IPS DF 19.7 (cell line): ENCODE results near the gene PLPP1.
A peak's percentile ranks its signal among the peaks of the same experiment; 100 is the strongest.
"Not testable (repeated sequence)": the region's sequence is repeated elsewhere in the genome, so short reads cannot be mapped to it uniquely, and the experiment has no call there.

Source experiments
- DNase-seq: peaks from one replicate; pipeline ENCODE4 v3.0.0-alpha.2; 2013; ENCODE audit warnings: low read depth, low spot score

PLPP1 gene

GRCh38 chr5:55505711-55506110, 29.1 kb downstream of the PLPP1 start:
- not testable (repeated sequence) for DNase-seq

DNA sequence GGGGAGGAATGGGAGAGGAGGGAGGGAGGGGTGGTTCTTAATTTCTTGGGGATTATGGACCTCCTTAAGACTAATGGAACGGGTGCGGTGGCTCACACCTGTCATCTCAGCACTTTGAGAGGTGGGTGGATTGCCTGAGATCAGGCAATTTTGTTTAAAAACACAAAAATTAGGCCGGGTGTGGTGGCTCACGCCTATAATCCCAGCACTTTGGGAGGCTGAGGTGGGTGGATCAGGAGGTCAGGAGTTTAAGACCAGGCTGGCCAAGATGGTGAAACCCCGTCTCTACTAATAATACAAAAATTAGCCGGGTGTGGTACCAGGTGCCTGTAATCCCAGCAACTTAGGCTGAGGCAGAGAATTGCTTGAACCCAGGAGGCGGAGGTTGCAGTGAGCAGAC, 30.8 kb downstream of the PLPP1 start:
- DNase-seq, result not testable (repeated sequence)

DNA sequence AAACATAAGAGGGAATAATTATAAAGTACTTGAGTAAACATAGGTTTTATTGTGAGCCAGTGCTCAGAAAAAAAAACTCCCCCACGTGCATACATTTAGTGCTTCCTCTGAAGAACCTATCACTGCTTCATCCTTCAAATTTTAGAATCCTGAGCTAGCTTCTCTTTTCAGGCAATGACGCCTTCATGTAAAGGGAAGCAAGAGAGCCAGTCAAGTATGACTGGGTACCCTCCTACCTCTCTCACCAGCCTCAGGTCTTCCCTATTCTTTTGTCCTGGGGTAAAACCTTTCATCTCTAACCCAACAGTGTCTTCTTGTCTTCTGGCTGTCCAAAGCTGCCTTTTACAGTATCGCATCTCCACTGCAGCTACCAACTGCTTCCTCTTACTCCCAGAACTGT, 32.0 kb downstream of the PLPP1 start:
- no peak for DNase-seq

DNA sequence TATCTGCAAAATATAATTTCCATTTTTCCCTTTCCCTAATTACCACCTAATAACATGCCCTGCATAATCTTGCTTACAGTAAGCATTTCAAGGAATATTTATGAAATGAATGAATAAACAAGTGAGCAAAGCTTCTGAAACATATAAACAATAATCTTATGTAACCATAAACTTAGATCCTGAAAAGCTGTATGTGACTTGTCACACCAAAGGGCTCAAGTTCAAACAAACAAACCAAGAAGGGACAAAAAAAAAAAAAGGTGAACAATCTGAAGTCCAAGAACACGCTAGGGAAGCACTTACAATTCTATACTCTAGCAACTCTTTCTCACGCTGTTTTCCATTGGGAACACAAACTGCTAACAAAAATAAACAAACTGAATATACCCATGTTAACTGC, 36.3 kb downstream of the PLPP1 start:
- DNase-seq, result no peak

GRCh38 chr5:55497712-55498111, 37.1 kb downstream of the PLPP1 start:
- no peak for DNase-seq

GRCh38 chr5:55495216-55495615, 39.5 kb downstream of the PLPP1 start:
- DNase-seq, result no peak

GRCh38 chr5:55492449-55492848, 42.3 kb downstream of the PLPP1 start:
- no peak for DNase-seq

- peak; percentile 61 for DNase-seq
These were observed 49.7 kb downstream of the PLPP1 start for GRCh38 chr5:55485073-55485472.

GRCh38 chr5:55484531-55484930, 50.2 kb downstream of the PLPP1 start:
- DNase-seq, result peak; percentile 91

DNA sequence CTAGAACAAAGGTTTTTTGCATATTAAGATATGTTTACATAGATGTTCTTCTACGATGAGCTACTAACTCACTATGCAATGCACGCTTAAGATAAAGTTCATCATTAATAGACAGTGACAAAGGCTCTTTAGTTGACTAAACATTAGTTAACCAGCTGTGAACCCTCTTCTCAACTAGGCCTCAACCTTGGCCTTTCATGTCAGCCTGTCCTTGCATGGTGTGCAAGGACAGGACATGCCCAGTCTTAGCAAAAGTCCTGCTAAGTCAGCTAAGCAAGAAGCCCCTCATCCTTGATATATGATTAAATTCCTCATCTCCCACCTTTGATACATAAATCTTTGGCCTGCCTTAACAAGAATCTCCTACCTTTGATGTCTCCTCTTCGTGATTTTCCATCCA, 50.9 kb downstream of the PLPP1 start:
- no peak for DNase-seq

- DNase-seq, result no peak
These were observed 53.4 kb downstream of the PLPP1 start for GRCh38 chr5:55481293-55481855.

DNA sequence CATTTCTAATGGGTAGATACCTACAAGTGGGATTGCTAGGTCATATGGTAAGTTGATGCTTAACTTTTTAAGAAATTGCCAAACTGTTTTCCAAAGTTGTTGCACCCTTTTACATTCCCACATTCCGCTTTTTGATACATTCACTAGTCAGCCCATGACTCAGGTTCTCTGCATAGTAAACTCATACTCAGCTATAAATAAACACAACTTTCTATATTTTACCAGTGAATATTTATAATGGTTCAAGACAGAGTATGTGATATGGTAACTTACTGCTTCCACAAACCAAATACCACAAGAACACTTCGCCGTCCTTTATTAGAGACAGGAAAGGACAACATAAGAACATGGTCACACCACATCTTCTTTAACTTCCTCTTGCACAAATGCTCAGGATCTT, 54.0 kb downstream of the PLPP1 start:
- DNase-seq, result no peak

DNA sequence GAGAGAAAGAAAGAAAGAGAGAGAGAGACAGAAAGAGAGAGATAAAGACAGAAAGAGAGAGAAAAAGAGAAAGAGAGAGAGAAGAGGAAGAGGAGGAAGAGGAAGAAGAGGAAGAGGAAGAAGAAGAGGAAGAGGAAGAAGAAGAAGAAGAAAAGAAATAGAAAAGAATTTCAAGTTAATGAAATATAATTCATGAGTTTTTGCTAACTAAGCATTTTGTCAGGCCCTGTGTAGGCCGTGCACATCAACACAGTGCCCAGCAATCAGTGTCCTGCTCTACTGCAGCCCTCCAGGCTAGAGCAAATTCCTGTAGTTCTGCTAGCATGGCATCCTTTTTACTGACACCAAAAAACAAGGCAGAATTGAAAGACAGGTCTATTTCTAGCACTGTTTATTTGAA, 62.1 kb downstream of the PLPP1 start:
- no peak for DNase-seq

DNA sequence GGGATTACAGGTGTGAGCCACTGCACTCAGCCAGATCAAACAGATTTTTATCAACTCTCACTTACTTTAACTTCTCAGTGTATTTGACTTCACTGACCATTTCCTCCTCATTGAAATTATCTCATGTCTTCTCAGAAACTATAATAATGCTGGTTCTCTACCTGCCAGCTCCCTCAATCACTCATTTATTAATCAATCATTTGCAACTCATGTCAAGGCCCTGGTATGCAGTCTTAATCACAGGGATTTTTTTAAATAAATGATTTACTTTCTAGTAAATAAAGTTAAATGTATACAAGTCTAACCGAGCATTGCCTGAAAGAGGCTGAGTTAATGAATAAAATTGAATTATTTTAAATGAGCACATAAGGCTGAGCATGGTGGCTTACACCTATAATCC, 63.3 kb downstream of the PLPP1 start:
- DNase-seq, result no peak

- DNase-seq, result no peak
These were observed 64.5 kb downstream of the PLPP1 start for GRCh38 chr5:55470282-55470681.

DNA sequence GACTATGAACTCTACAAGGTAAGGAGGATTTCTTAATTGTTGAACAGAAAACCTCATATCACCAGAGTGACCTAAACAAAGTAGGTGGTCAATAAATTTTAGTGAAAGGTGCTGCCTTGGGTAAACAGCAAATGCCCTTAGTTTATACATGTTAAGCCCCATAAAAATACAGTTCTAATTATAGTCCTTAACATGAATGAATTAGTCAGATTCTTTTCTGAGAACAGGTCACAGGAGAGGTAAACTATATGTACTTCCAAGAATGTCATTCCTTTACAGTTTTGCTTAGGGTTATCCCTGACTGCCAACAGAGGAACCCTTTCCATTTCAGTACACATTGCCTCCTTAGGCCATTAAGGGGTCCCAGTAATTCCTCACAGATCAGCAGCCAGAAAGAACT, 64.9 kb downstream of the PLPP1 start:
- DNase-seq, result no peak

DNA sequence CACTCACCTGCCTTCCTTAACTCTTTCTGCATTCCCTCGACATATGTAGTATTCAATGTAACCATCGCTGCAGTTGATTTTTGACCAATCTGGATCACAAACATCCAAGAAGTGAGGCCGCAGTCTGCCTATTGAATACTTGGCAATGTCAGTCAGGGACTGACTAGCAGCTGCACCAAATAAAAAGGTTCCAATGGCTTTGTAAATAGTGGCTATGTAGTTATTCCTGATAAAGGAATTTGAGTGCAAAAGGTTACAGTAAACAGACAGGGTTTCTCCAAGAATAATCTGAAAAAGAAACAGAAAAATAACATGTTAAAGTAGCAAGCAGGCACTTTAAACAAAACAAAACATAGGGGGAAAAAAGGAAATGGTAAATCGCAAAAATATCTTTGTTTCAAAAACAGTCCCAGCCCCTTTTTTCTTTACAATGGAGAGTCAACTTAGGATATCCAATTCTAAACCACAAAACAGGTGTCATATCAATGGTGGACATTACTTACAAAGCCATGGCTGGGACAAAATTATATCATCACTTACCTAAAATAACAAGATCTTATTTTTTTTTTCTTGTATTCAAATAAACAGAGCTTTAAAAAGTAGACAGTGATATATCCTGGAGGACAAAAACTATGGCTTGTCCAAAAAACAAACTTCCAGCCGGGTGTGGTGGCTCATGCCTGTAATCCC, 66.8 kb downstream of the PLPP1 start:
- no peak for DNase-seq

DNA sequence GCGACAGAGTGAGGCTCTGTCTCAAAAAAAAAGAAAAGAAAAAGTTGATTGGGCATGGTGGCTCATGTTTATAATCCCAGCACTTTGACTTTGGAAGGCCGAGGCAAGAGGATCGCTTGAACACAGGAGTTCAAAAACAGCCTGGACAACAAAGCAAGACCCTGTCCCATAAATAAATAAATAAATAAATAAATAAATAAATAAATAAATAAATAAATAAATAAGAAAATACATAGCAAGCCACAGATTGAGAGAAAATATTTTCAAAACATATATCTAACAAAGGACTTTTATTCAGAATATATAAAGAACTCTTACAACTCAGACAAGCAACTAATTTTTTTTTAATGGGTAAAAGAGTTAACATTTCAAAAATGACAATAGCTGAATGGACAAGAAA, 71.2 kb downstream of the PLPP1 start:
- DNase-seq, result no peak

GRCh38 chr5:55459572-55459971, 75.2 kb downstream of the PLPP1 start:
- no peak for DNase-seq

DNA sequence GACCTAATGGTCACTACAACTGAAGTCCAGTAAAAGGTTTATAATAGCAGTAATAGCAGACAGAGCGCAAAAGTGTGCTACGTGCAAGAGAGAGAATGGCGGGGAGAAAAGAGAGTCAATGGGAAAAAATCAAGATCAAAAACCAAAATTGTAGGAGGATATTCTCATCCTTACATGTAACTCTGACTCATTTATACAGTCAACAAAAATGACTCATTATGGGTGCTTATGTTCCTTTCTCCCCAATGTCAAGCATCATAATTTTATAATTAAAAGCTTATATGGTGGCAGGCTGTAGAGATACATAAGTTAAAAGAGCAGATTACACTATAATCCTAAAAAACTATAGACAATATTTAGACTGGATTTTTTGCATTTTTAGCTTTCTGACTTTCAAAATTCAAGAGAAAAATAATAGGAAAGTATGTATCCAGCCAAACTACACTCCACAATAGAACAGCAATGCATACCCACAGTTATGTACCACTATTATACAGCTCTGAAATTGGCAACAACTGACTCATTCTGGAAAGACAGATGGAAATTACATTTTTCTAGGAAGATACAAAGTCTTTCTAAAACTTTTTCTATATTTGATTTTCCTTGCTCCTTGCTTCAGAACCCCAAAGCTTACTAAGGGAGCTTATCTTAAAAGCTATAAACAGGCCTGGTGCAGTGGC, 78.4 kb downstream of the PLPP1 start:
- no peak for DNase-seq

DNA sequence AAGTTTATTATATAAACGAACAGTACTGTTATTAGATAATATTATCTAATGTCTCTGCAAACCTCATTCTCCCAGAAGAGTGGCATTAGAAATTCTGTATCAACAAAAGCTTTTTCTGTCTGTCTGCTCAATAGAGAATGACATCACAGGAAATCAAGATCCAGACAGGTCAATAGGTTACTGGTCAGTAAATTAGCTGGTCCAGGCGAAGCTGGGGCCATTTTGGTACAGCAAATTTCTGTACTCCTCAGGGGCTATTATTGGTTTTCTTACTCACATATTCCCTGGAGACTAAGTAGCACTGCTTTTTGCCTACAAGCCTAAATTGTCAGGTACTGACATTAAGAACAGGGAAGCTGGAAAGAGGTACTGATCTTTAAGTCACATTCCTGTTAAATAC, 80.5 kb downstream of the PLPP1 start:
- DNase-seq, result no peak

DNA sequence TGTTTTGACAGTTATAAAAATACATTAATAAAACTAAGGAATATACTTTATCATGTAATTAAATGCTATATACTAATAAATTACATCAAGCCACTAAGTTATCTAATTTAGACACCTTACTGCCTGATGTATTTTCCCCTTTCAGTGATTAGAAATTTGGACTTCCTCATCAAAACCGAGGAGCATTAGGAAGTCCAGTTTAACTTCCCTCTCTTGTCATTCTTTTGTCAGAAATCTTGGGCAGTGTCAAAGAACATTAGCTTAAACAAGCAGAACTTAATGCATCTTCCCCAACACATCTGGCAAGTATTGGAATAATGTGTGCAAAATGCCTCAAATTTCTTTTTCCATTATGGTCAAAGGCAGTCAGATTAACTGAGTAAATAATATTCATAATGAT, 81.6 kb downstream of the PLPP1 start:
- DNase-seq, result no peak

DNA sequence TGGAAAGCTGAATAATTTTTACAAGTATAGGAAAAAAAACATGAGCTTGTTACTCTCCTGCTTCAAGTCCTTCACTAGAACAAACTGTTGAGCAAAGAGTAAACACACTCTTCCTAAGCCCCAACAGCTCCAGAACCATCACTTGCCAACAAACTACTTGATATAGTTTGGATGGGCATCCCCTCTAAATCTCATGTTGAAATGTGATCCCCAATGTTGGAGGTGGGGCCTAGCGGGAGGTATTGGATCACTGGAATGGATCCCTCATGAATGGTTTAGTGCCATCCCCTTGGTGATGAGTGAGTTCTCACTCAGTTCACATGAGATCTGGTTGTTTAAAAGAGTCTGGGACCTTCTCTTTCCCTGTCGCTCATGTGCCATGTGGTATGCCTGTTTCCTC, 82.8 kb downstream of the PLPP1 start:
- no peak for DNase-seq
